Activated naive CD4-positive, alpha-beta T cell treated with anti-CD3 and anti-CD28 coated beads, Interleukin-2, amount 10 ng/mL, durations not matched to agents 7 days and 5 days (primary cell): ENCODE data around the gene RASGRP4.
"Not testable (repeated sequence)": the region's sequence is repeated elsewhere in the genome, so short reads cannot be mapped to it uniquely, and the experiment has no call there.

Experiments
- CTCF ChIA-PET: fragments of 350-600 bp; sonication (Branson Sonifier 250); formaldehyde crosslinking; loops from one replicate; lab custom pipeline; 2021; ENCODE audit warnings: antibody characterized with exemption; lab: Charles Lee
- DNase-seq: peaks from one replicate; pipeline ENCODE4 v3.0.0-alpha.2; 2020
- H3K27ac Mint-ChIP-seq: one replicate; pipeline ENCODE4 v1.8.0; 2021; ENCODE audit warnings: mild to moderate bottlenecking, moderate library complexity, mixed read lengths
- H3K27me3 Mint-ChIP-seq: one replicate; pipeline ENCODE4 v1.8.0; 2021; ENCODE audit warnings: mild to moderate bottlenecking, mixed read lengths
- H3K36me3 Mint-ChIP-seq: one replicate; pipeline ENCODE4 v1.8.0; 2021; ENCODE audit warnings: mixed read lengths
- H3K4me1 Mint-ChIP-seq: one replicate; pipeline ENCODE4 v1.8.0; 2021; ENCODE audit warnings: mixed read lengths
- H3K4me3 Mint-ChIP-seq: one replicate; pipeline ENCODE4 v1.8.0; 2021; ENCODE audit warnings: mild to moderate bottlenecking, moderate library complexity, mixed read lengths
- H3K9me3 Mint-ChIP-seq: one replicate; pipeline ENCODE4 v1.8.0; 2021; ENCODE audit warnings: mixed read lengths

The RASGRP4 gene

GRCh38 chr19:38437917-38438316, 11.9 kb upstream of the RASGRP4 start:
- no peak overlapping the region for H3K27ac Mint-ChIP-seq
- H3K27me3 Mint-ChIP-seq, result peaks cover 25% of the 10 kb centered on the region
- no peaks in the 10 kb centered on the region for H3K36me3 Mint-ChIP-seq
- no peak for DNase-seq
- CTCF ChIA-PET, result interaction anchor here (0.8 kb wide), 1 partner anchor 34 kb away, joined by 3 read pairs; no protein-coding TSS in a partner anchor
- H3K9me3 Mint-ChIP-seq, result no peaks in the 10 kb centered on the region
- peaks cover 8% of the 10 kb centered on the region for H3K4me1 Mint-ChIP-seq
- H3K4me3 Mint-ChIP-seq, result no peak overlapping the region

- no peak for DNase-seq
- H3K27ac Mint-ChIP-seq, result no peak overlapping the region
- no peaks in the 10 kb centered on the region for H3K36me3 Mint-ChIP-seq
- H3K9me3 Mint-ChIP-seq, result no peaks in the 10 kb centered on the region
- CTCF ChIA-PET, result interaction anchor here (0.8 kb wide), 1 partner anchor 34 kb away, joined by 3 read pairs; no protein-coding TSS in a partner anchor
- H3K4me3 Mint-ChIP-seq, result no peak overlapping the region
- peaks cover 26% of the 10 kb centered on the region for H3K27me3 Mint-ChIP-seq
- peaks cover 8% of the 10 kb centered on the region for H3K4me1 Mint-ChIP-seq
These were observed 11.3 kb upstream of the RASGRP4 start for GRCh38 chr19:38437295-38437694.

GRCh38 chr19:38434549-38435051, 8.6 kb upstream of the RASGRP4 start:
- Mint-ChIP-seq H3K4me1 (peaks cover 10% of the 10 kb centered on the region), H3K36me3 (no peaks in the 10 kb centered on the region), H3K4me3 (no peak overlapping the region), H3K27me3 (peaks cover 35% of the 10 kb centered on the region), H3K27ac (no peak overlapping the region), H3K9me3 (no peaks in the 10 kb centered on the region)
- DNase-seq, result no peak
- CTCF ChIA-PET, result interaction anchor here (0.9 kb wide), 2 partner anchors 32 to 81 kb away, joined by 3 read pairs; partner anchors contain the start of gene FAM98C

GRCh38 chr19:38433268-38433733, 7.3 kb upstream of the RASGRP4 start, which contains the start of gene RYR1:
TSS of gene RYR1 (plus strand) at chr19:38433691. CDS start at chr19:38433830, 139 bp downstream.
- Mint-ChIP-seq H3K36me3 (no peaks in the 10 kb centered on the region), H3K27me3 (peaks cover 42% of the 10 kb centered on the region), H3K4me3 (no peak within 1 kb of the TSS), H3K4me1 (peaks cover 17% of the 10 kb centered on the region), H3K27ac (no peak within 1 kb of the TSS), H3K9me3 (no peaks in the 10 kb centered on the region)
- DNase-seq, result peak; percentile 63
- CTCF ChIA-PET, result no interaction called here

- Mint-ChIP-seq H3K27me3 (peaks cover 42% of the 10 kb centered on the region), H3K27ac (peak overlapping the region; percentile 52), H3K9me3 (no peaks in the 10 kb centered on the region), H3K36me3 (no peaks in the 10 kb centered on the region), H3K4me3 (no peak overlapping the region), H3K4me1 (peaks cover 32% of the 10 kb centered on the region)
- no peak for DNase-seq
- CTCF ChIA-PET, result interaction anchor here (0.8 kb wide), 1 partner anchor 28 kb away, joined by 3 read pairs; the partner anchor contains the start of gene FAM98C
These were observed 4.9 kb upstream of the RASGRP4 start for GRCh38 chr19:38430931-38431330.

- Mint-ChIP-seq H3K27me3 (peaks cover 36% of the 10 kb centered on the region), H3K27ac (no peak overlapping the region), H3K9me3 (no peaks in the 10 kb centered on the region), H3K4me3 (no peak overlapping the region), H3K4me1 (peaks cover 36% of the 10 kb centered on the region), H3K36me3 (no peaks in the 10 kb centered on the region)
- DNase-seq, result no peak
- CTCF ChIA-PET, result no interaction called here
These were observed 3.8 kb upstream of the RASGRP4 start for GRCh38 chr19:38429811-38430156.

GRCh38 chr19:38429055-38429810, 3.2 kb upstream of the RASGRP4 start:
- no peaks in the 10 kb centered on the region for H3K36me3 Mint-ChIP-seq
- H3K9me3 Mint-ChIP-seq, result no peaks in the 10 kb centered on the region
- H3K27me3 Mint-ChIP-seq, result peaks cover 30% of the 10 kb centered on the region
- H3K4me1 Mint-ChIP-seq, result peaks cover 35% of the 10 kb centered on the region
- no peak overlapping the region for H3K4me3 Mint-ChIP-seq
- no peak overlapping the region for H3K27ac Mint-ChIP-seq
- DNase-seq, result no peak
- CTCF ChIA-PET, result no interaction called here

- Mint-ChIP-seq H3K4me1 (peaks cover 28% of the 10 kb centered on the region), H3K27me3 (peaks cover 22% of the 10 kb centered on the region), H3K27ac (peak overlapping the region; percentile 65)
- H3K9me3 Mint-ChIP-seq, H3K4me3 Mint-ChIP-seq, H3K36me3 Mint-ChIP-seq: not testable (repeated sequence)
- CTCF ChIA-PET, result interaction anchor here (1.6 kb wide), 1 partner anchor 10 kb away, joined by 5 read pairs; no protein-coding TSS in a partner anchor
- peak; percentile 29 for DNase-seq
These were observed 1.1 kb upstream of the RASGRP4 start for GRCh38 chr19:38427035-38427677.

- no peak overlapping the region for H3K27ac Mint-ChIP-seq
- no peak overlapping the region for H3K4me3 Mint-ChIP-seq
- CTCF ChIA-PET, result interaction anchor here (1.6 kb wide), 2 partner anchors 8 to 21 kb away, joined by 4 to 5 read pairs; no protein-coding TSS in a partner anchor
- DNase-seq, result no peak
- H3K4me1 Mint-ChIP-seq, result peaks cover 28% of the 10 kb centered on the region
- H3K36me3 Mint-ChIP-seq, result no peaks in the 10 kb centered on the region
- H3K9me3 Mint-ChIP-seq, result no peaks in the 10 kb centered on the region
- peaks cover 28% of the 10 kb centered on the region for H3K27me3 Mint-ChIP-seq
These were observed 703 bp downstream of the RASGRP4 start for GRCh38 chr19:38425222-38425809.

- Mint-ChIP-seq H3K36me3 (no peaks in the 10 kb centered on the region), H3K27ac (no peak overlapping the region), H3K4me3 (no peak overlapping the region), H3K27me3 (peaks cover 28% of the 10 kb centered on the region), H3K9me3 (no peaks in the 10 kb centered on the region), H3K4me1 (peaks cover 23% of the 10 kb centered on the region)
- CTCF ChIA-PET, result no interaction called here
- no peak for DNase-seq
These were observed 1.7 kb downstream of the RASGRP4 start for GRCh38 chr19:38424272-38424671.

GRCh38 chr19:38422438-38422837, 3.6 kb downstream of the RASGRP4 start:
- no peaks in the 10 kb centered on the region for H3K9me3 Mint-ChIP-seq
- no peak overlapping the region for H3K27ac Mint-ChIP-seq
- CTCF ChIA-PET, result interaction anchor here (3.5 kb wide), 1 partner anchor 19 kb away, joined by 9 read pairs; the partner anchor contains the start of gene FAM98C
- DNase-seq, result no peak
- H3K4me3 Mint-ChIP-seq, result no peak overlapping the region
- H3K4me1 Mint-ChIP-seq, result peaks cover 29% of the 10 kb centered on the region
- peaks cover 31% of the 10 kb centered on the region for H3K27me3 Mint-ChIP-seq
- H3K36me3 Mint-ChIP-seq, result no peaks in the 10 kb centered on the region

- H3K9me3 Mint-ChIP-seq, result no peaks in the 10 kb centered on the region
- no peak for DNase-seq
- no peaks in the 10 kb centered on the region for H3K36me3 Mint-ChIP-seq
- H3K4me3 Mint-ChIP-seq, result no peak overlapping the region
- H3K4me1 Mint-ChIP-seq, result peaks cover 30% of the 10 kb centered on the region
- CTCF ChIA-PET, result interaction anchor here (3.5 kb wide), 1 partner anchor 19 kb away, joined by 9 read pairs; the partner anchor contains the start of gene FAM98C
- H3K27me3 Mint-ChIP-seq, result peaks cover 31% of the 10 kb centered on the region
- no peak overlapping the region for H3K27ac Mint-ChIP-seq
These were observed 4.2 kb downstream of the RASGRP4 start for GRCh38 chr19:38421856-38422255.

- Mint-ChIP-seq H3K27ac (no peak overlapping the region), H3K27me3 (peaks cover 31% of the 10 kb centered on the region), H3K4me3 (no peak overlapping the region), H3K4me1 (peaks cover 30% of the 10 kb centered on the region), H3K36me3 (no peaks in the 10 kb centered on the region), H3K9me3 (no peaks in the 10 kb centered on the region)
- DNase-seq, result no peak
- CTCF ChIA-PET, result interaction anchor here (3.5 kb wide), 1 partner anchor 18 kb away, joined by 9 read pairs; the partner anchor contains the start of gene FAM98C
These were observed 5.1 kb downstream of the RASGRP4 start for GRCh38 chr19:38420935-38421334.
